Gastrocnemius medialis (tissue), 4 donors: Measurements from ENCODE around the gene PTTG1IP.

Experiments
- POLR2A ChIP-seq, 2 donors: fragments of 450-650 bp; IDR thresholded peaks; one replicate each; pipeline ENCODE4 v1.6.1; 2017; ENCODE audit warnings: antibody characterized with exemption in 2 of 2, mild to moderate bottlenecking in 2 of 2, moderate library complexity in 2 of 2
- TF ChIP-seq, protein P1 (sequence below), 5 experiments: fragments of 450-650 bp in 3 of 5; fragments of 200-600 bp in 2 of 5; sonication (generic) in 2 of 5; IDR thresholded peaks in 4 of 5; conservative IDR thresholded peaks in 1 of 5; 1 replicate in 4 of 5; 2 replicates in 1 of 5; pipeline ENCODE4 v1.5.1; 2016 to 2019; ENCODE audit warnings: antibody characterized with exemption in 5 of 5, mild to moderate bottlenecking in 3 of 5, moderate library complexity in 3 of 5

DNA sequence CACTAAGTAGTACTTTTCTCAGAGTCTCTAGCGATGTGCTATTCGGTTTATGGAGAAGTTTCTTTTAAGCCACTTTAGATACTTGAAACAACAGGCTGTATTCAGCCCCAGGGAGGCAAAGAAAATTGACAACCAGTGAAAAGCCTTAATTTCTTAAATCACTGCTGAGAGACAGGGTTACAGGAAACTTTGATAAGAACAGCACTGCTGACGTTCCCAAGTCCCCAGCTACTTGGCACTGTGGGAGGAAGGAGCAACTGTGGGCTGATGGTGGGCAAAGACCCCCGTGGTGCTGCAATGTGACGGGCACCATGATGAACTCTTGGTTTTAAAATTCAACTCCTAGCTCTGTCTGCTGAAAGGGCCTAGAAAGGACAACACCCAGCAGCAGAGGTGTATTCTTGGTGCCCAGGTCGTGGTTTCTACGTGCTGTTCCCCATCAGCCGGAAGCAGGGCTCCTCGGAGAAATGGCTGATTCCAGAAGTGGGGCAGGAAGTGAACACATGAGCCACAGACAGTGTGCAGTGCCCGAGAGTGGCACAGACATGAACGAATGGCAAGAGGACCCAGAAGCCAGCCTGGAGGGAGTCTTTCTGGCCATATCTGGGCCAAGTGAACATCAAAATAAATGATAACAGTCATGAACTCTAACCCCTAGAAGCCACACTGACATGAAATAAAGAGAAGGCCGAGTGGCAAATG is 5.3 kb downstream of the PTTG1IP start:
- TF ChIP-seq, protein P1, sequence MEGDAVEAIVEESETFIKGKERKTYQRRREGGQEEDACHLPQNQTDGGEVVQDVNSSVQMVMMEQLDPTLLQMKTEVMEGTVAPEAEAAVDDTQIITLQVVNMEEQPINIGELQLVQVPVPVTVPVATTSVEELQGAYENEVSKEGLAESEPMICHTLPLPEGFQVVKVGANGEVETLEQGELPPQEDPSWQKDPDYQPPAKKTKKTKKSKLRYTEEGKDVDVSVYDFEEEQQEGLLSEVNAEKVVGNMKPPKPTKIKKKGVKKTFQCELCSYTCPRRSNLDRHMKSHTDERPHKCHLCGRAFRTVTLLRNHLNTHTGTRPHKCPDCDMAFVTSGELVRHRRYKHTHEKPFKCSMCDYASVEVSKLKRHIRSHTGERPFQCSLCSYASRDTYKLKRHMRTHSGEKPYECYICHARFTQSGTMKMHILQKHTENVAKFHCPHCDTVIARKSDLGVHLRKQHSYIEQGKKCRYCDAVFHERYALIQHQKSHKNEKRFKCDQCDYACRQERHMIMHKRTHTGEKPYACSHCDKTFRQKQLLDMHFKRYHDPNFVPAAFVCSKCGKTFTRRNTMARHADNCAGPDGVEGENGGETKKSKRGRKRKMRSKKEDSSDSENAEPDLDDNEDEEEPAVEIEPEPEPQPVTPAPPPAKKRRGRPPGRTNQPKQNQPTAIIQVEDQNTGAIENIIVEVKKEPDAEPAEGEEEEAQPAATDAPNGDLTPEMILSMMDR (IDR thresholded peaks at IDR 0.05 in 4 of 5, conservative IDR thresholded peaks at IDR 0.05 in 1 of 5) = no peak
- no peak for TF ChIP-seq POLR2A (IDR thresholded peaks at IDR 0.05)
